ENCODE data around the gene NCF2. TPM values are rescaled to one million over a fixed set of nuclear protein-coding genes. Genes with fewer than 3 reads are reported as not detected.

NCF2 gene
- total RNA-seq, 3 donors from 2014 or later (not counting 1 experiment from before 2014, with no cell fraction given) = 10.4 to 21.7 (median 14.8) TPM

Other genes starting within 250 kb of the NCF2 start
- not detected for gene NMNAT2, start 172.1 kb downstream of the NCF2 start, total RNA-seq
- 10 to 100 TPM; 56.5 to 78.5 (median 75.6) TPM for gene SMG7, start 118.0 kb downstream of the NCF2 start, total RNA-seq
- gene ARPC5, start 45.3 kb upstream of the NCF2 start, total RNA-seq = 100 to 1,000 TPM; 103 to 120 (median 113) TPM
- gene APOBEC4, start 62.9 kb upstream of the NCF2 start, total RNA-seq = not detected
- under 1 TPM; 0.16 to 0.52 (median 0.40) TPM for gene RGL1, start 214.7 kb upstream of the NCF2 start, total RNA-seq